Left ventricle myocardium inferior (tissue), 1 donor: Measurements from ENCODE around the gene CAMK2D. TPM values are rescaled to one million over a fixed set of nuclear protein-coding genes. Genes with fewer than 3 reads are reported as not detected.

ENCODE experiments used
- DNase-seq: peaks from one replicate; pipeline ENCODE4 v3.0.0-alpha.2; 2020
- H3K27ac ChIP-seq: fragments of 200-600 bp; replicated peaks from 2 replicates; pipeline ENCODE4 v1.8.0; 2021
- H3K27me3 ChIP-seq: fragments of 200-600 bp; 2 replicates; pipeline ENCODE4 v1.8.0; 2021; ENCODE audit warnings: low read depth
- H3K36me3 ChIP-seq: fragments of 200-600 bp; 2 replicates; pipeline ENCODE4 v1.8.0; 2021
- H3K4me1 ChIP-seq: fragments of 200-600 bp; 2 replicates; pipeline ENCODE4 v1.8.0; 2021
- H3K4me3 ChIP-seq: fragments of 200-600 bp; 2 replicates; pipeline ENCODE4 v1.8.0; 2021; ENCODE audit warnings: mild to moderate bottlenecking, moderate library complexity
- H3K9me3 ChIP-seq: fragments of 200-600 bp; replicated peaks from 2 replicates; pipeline ENCODE4 v1.8.0; 2021
- intact Hi-C: fragments of 100-400 bp; cut with micrococcal nuclease; formaldehyde crosslinking; loops from one replicate; pipeline ENCODE4 v1.11.0; 2022
- total RNA-seq: library from RNA; stranded (reverse); fragmentation: NEBNext Ultra II Directional; extraction: Animal tissue kit (Norgen Biotek cat#: 25700); gene quantifications from one replicate; pipeline ENCODE4 v1.2.1, GENCODE V29; 2021
- TF ChIP-seq, protein P1 (sequence below): fragments of 200-600 bp; IDR thresholded peaks from 2 replicates; pipeline ENCODE4 v1.8.0; 2021; ENCODE audit warnings: antibody characterized with exemption, mild to moderate bottlenecking, borderline replicate concordance
- donor health status: DM: no; HTN: yes; CAD: no; lungs with severe emphysema.

CAMK2D gene
- total RNA-seq, 1 donor from 2014 or later: 223 TPM

DNA sequence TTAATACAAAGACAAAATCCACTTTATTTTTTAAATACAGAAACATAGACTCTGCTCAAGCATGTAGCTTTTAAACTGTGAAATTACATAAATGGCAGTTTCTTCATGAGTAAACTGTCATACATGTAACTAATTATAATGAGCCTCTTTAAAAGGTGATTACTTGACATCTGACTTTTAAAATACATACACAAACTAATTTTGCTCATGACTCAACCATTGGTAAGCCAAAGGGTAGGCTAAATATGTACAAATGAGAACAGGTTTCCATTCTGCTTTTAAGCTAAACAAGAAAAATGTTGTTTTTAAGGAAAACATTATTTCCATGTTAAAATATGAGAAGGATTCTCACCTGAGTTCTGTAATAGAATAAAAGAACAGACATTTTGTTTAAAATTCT, 27.9 kb downstream of the CAMK2D start:
- Histone ChIP-seq H3K27me3 (no peaks in the 10 kb centered on the region), H3K27ac (no peak overlapping the region), H3K9me3 (no peaks in the 10 kb centered on the region), H3K4me3 (no peak overlapping the region), H3K4me1 (peaks cover 61% of the 10 kb centered on the region), H3K36me3 (peaks cover 4% of the 10 kb centered on the region)
- DNase-seq: no peak
- intact Hi-C loops: no loop called here
- TF ChIP-seq, protein P1, sequence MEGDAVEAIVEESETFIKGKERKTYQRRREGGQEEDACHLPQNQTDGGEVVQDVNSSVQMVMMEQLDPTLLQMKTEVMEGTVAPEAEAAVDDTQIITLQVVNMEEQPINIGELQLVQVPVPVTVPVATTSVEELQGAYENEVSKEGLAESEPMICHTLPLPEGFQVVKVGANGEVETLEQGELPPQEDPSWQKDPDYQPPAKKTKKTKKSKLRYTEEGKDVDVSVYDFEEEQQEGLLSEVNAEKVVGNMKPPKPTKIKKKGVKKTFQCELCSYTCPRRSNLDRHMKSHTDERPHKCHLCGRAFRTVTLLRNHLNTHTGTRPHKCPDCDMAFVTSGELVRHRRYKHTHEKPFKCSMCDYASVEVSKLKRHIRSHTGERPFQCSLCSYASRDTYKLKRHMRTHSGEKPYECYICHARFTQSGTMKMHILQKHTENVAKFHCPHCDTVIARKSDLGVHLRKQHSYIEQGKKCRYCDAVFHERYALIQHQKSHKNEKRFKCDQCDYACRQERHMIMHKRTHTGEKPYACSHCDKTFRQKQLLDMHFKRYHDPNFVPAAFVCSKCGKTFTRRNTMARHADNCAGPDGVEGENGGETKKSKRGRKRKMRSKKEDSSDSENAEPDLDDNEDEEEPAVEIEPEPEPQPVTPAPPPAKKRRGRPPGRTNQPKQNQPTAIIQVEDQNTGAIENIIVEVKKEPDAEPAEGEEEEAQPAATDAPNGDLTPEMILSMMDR: no peak

DNA sequence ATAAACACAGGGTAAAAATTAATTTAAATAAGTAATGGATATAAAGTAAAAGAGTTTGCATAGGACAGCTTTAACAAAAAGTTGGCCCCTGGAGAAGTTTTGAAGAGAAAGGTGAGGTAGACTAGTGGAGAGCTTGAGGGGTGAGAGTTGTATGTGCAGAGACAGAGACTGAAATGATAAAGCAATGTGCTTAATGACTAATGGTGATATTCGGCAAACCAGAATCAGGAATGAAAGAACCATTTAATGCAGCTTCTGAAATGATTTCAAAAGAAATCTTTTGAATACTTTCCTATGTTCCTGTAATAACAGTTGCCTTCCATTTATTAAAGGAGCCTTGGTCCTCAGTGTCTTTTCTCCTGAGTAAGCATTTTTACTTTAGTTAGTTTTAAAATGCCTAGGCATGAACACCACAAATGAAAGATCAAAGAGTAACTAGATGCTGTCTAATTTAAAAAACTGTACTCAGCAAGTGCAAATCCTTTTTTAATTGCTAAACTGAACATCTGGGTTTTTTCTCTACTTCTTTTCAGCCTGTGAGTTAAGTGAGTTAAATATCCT, 28.5 kb downstream of the CAMK2D start:
- Histone ChIP-seq H3K4me3 (no peak overlapping the region), H3K27ac (no peak overlapping the region), H3K4me1 (peaks cover 59% of the 10 kb centered on the region), H3K27me3 (no peaks in the 10 kb centered on the region), H3K9me3 (no peaks in the 10 kb centered on the region), H3K36me3 (peaks cover 4% of the 10 kb centered on the region)
- DNase-seq: no peak
- TF ChIP-seq, protein P1: no peak
- intact Hi-C loops: no loop called here

DNA sequence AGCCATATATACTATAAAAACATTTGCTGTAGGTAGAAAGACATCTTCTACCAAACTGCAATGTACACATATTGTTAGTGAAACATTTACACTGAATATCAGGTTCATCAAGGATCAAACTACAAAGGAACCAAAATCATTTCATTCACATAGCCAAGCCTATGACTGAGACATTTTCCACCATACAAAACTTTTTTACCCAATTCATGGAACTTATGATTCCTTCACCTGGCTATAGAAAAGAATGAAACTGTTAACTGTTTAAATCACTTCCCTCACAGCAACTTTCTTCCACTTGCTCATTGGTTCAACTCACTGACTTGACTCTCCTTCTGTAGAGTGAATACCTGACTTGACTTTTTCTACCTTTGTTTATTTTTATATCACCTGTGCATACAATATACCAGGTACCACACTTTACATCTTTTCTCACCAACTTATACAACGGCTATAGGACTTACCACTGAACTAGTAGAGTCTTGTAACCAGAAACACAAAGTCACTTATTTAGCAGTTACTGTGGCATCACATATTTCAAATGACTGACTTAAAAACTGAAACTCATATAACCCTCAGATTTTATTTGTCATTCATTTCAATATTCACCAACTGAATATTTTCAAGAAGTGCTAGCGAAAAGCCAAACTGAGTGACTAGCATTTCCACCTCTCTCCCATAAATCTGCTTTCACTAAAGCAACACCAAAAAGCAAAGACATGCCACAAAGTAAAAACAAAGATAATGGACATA, 30.9 kb downstream of the CAMK2D start:
- intact Hi-C loops: no loop called here
- peaks cover 52% of the 10 kb centered on the region for H3K4me1 ChIP-seq

DNA sequence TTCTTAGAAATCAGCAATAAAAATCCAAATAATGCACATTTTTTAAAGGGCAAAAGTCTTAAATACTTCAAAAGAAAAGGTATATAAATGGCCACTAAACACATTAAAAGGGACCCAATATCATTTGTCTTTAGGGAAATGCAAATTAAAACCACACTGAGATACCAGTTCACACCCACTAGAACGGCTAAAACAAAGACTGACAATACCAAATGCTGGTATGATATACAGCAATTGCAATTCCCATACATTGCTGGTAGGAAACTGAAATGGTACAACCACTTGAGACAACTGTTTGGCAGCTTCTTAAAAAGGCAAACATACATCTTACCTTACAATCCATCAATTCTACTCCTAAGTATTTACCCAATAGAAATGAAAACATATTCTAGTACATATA, 33.7 kb downstream of the CAMK2D start:
- intact Hi-C loops: no loop called here
- Histone ChIP-seq H3K9me3 (no peaks in the 10 kb centered on the region), H3K27ac (no peak overlapping the region), H3K4me3 (no peak overlapping the region), H3K27me3 (no peaks in the 10 kb centered on the region), H3K36me3 (no peaks in the 10 kb centered on the region), H3K4me1 (peaks cover 47% of the 10 kb centered on the region)
- TF ChIP-seq, protein P1: no peak
- no peak for DNase-seq

More for the DNA sequence above, 30.9 kb downstream of the CAMK2D start:
- DNase-seq: no peak
- Histone ChIP-seq H3K27me3 (no peaks in the 10 kb centered on the region), H3K4me3 (no peak overlapping the region), H3K9me3 (no peaks in the 10 kb centered on the region), H3K36me3 (peaks cover 4% of the 10 kb centered on the region), H3K27ac (no peak overlapping the region)
- TF ChIP-seq, protein P1: no peak

DNA sequence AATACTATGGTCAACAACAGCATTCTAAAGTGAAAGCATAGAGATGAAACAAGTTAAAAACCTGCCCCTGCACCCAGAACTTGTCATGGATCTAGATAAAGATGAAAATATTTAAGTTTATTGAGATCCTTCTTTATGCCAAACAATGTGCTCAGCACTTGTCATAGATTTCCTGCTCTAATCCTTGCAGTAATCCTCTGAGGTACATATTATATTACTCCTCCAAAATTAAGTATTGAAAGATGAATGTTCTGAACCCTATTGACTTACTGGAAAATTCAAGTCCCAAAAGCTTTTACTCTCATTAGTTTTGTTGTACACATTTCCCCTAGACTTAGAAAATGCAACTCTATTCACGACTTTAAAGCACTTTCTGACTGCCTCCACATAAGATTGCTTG, 35.6 kb downstream of the CAMK2D start:
- H3K9me3 ChIP-seq: no peaks in the 10 kb centered on the region
- no peaks in the 10 kb centered on the region for H3K27me3 ChIP-seq
- no peak overlapping the region for H3K27ac ChIP-seq
- H3K36me3 ChIP-seq: no peaks in the 10 kb centered on the region
- no peak overlapping the region for H3K4me3 ChIP-seq
- H3K4me1 ChIP-seq: peaks cover 62% of the 10 kb centered on the region
- DNase-seq: no peak
- TF ChIP-seq, protein P1: no peak
- intact Hi-C loops: no loop called here
